HG02981 (cell line): ENCODE results near the gene TMEM233.

ENCODE experiments used
- ATAC-seq: cut with Tn5 transposase; IDR thresholded peaks from one replicate; pipeline ENCODE4 v1.9.1; 2021; ENCODE audit warnings: mild to moderate bottlenecking, moderate library complexity; ENCODE audit not compliant: unreplicated experiment

TMEM233 gene

GRCh38 chr12:119679081-119679480 lies 85.5 kb downstream of the TMEM233 start:
- no peak for ATAC-seq

GRCh38 chr12:119679490-119679889 lies 85.9 kb downstream of the TMEM233 start:
- no peak for ATAC-seq

GRCh38 chr12:119681111-119681510 lies 87.5 kb downstream of the TMEM233 start:
- no peak for ATAC-seq

- peak; percentile 63 for ATAC-seq
Observed at GRCh38 chr12:119681728-119682638, 88.4 kb downstream of the TMEM233 start.

- peak; percentile 34 for ATAC-seq
Observed at GRCh38 chr12:119682639-119683252, 89.2 kb downstream of the TMEM233 start.

GRCh38 chr12:119683413-119683812 lies 89.8 kb downstream of the TMEM233 start:
- ATAC-seq: no peak

- no peak for ATAC-seq
Observed at GRCh38 chr12:119683816-119684215, 90.2 kb downstream of the TMEM233 start.

- ATAC-seq: no peak
Observed at GRCh38 chr12:119684711-119685369, 91.3 kb downstream of the TMEM233 start.

GRCh38 chr12:119685375-119685774 lies 91.8 kb downstream of the TMEM233 start:
- no peak for ATAC-seq

- ATAC-seq: no peak
Observed at GRCh38 chr12:119686355-119686754, 92.8 kb downstream of the TMEM233 start.

- no peak for ATAC-seq
Observed at GRCh38 chr12:119686776-119687175, 93.2 kb downstream of the TMEM233 start.

- no peak for ATAC-seq
Observed at GRCh38 chr12:119687406-119687805, 93.8 kb downstream of the TMEM233 start.

- no peak for ATAC-seq
Observed at GRCh38 chr12:119687879-119688278, 94.3 kb downstream of the TMEM233 start.

- ATAC-seq: no peak
Observed at GRCh38 chr12:119689935-119690500, 96.4 kb downstream of the TMEM233 start.

GRCh38 chr12:119691202-119691810 lies 97.7 kb downstream of the TMEM233 start:
- ATAC-seq: no peak

GRCh38 chr12:119692410-119692809 lies 98.8 kb downstream of the TMEM233 start:
- ATAC-seq: no peak
